Measurements from ENCODE around the gene ACOX2. TPM values are rescaled to one million over a fixed set of nuclear protein-coding genes. Genes with fewer than 3 reads are reported as not detected.

The ACOX2 gene
- total and polyA plus RNA-seq, 2 of the 13 experiments (the other 11 are each of a cell fraction or from before 2014, with no cell fraction given), result 42.6 to 98.5 TPM

GRCh38 chr3:58518291-58518789 lies 18.6 kb downstream of the ACOX2 start (continued):
- TF ChIP-seq ZHX2 (IDR thresholded peaks at IDR 0.05; ENCODE audit: low read depth) (no peak), ZHX2 (CRISPR knock-in tag; IDR thresholded peaks at IDR 0.05; ENCODE audit: borderline replicate concordance) (no peak), SAP130 (CRISPR knock-in tag; IDR thresholded peaks at IDR 0.05; ENCODE audit: low read depth) (peak; percentile 47; the same call in 1 of the 2 replicates), ZBTB42 (CRISPR knock-in tag; IDR thresholded peaks at IDR 0.05) (no peak), PAXIP1 (CRISPR knock-in tag; conservative IDR thresholded peaks at IDR 0.05) (peak; percentile 93), AKNA (CRISPR knock-in tag; IDR thresholded peaks at IDR 0.05; ENCODE audit: borderline replicate concordance) (no peak), NFAT5 (CRISPR knock-in tag; IDR thresholded peaks at IDR 0.05) (no peak), SMAD9 (CRISPR knock-in tag; IDR thresholded peaks at IDR 0.05) (no peak), GLI4 (CRISPR knock-in tag; IDR thresholded peaks at IDR 0.05; ENCODE audit: borderline replicate concordance) (no peak)
